Effector CD4-positive, alpha-beta T cell (primary cell): ENCODE data around the gene IRAK1.

Experiments
- DNase-seq: peaks from one replicate; pipeline ENCODE4 v3.0.0-alpha.2; 2020

Gene IRAK1

GRCh38 chrX:153969904-153970356 is 49.8 kb downstream of the IRAK1 start:
- no peak for DNase-seq

- no peak for DNase-seq
Observed at GRCh38 chrX:153969125-153969903, 50.4 kb downstream of the IRAK1 start.

GRCh38 chrX:153968754-153969124 is 51.0 kb downstream of the IRAK1 start:
- no peak for DNase-seq

GRCh38 chrX:153968255-153968654 is 51.4 kb downstream of the IRAK1 start:
- DNase-seq: no peak

GRCh38 chrX:153967536-153968224 is 52.0 kb downstream of the IRAK1 start:
- DNase-seq: no peak

- DNase-seq: no peak
Observed at GRCh38 chrX:153966841-153967535, 52.7 kb downstream of the IRAK1 start.

- no peak for DNase-seq
Observed at GRCh38 chrX:153966283-153966688, 53.4 kb downstream of the IRAK1 start.

GRCh38 chrX:153965406-153965805 is 54.3 kb downstream of the IRAK1 start:
- DNase-seq: no peak

GRCh38 chrX:153964105-153964504 is 55.6 kb downstream of the IRAK1 start:
- no peak for DNase-seq

GRCh38 chrX:153963546-153963945 is 56.2 kb downstream of the IRAK1 start:
- DNase-seq: no peak

GRCh38 chrX:153961292-153961691 is 58.4 kb downstream of the IRAK1 start:
- no peak for DNase-seq

- no peak for DNase-seq
Observed at GRCh38 chrX:153960786-153961185, 58.9 kb downstream of the IRAK1 start.
